ENCODE data around the gene S100A1.
A peak's percentile ranks its signal among the peaks of the same experiment; 100 is the strongest.
"Not testable (repeated sequence)": the region's sequence is repeated elsewhere in the genome, so short reads cannot be mapped to it uniquely, and the experiment has no call there.

S100A1 gene

GRCh38 chr1:153629971-153630370, 1.7 kb downstream of the S100A1 start:
- peak in 26 of 51 donors; percentile 13 to 74 (median 42) for DNase-seq

GRCh38 chr1:153630384-153630783, 2.1 kb downstream of the S100A1 start:
- DNase-seq = no peak

- peak in 2 of 51 donors; percentile 5 to 51 for DNase-seq
Measured at GRCh38 chr1:153631047-153632022, 3.1 kb downstream of the S100A1 start.

- DNase-seq = peak in 3 of 51 donors; percentile 53 to 84 (median 64)
Measured at GRCh38 chr1:153633161-153633753, 5.0 kb downstream of the S100A1 start.

GRCh38 chr1:153633754-153634665, 5.8 kb downstream of the S100A1 start, which contains the start of gene CHTOP:
Gene CHTOP, plus strand, starts transcription at chr1:153634066. Its CDS starts 2,523 bp downstream, at chr1:153636589.
- peak; percentile 74 to 99 (median 96) for DNase-seq

- DNase-seq = no peak
Measured at GRCh38 chr1:153635872-153636271, 7.6 kb downstream of the S100A1 start.

GRCh38 chr1:153636312-153636711, 8.1 kb downstream of the S100A1 start:
- no peak for DNase-seq

- DNase-seq = no peak
Measured at GRCh38 chr1:153638261-153638660, 10.0 kb downstream of the S100A1 start.

GRCh38 chr1:153639280-153639679, 11.0 kb downstream of the S100A1 start:
- DNase-seq = no peak

- not testable (repeated sequence) for DNase-seq
Measured at GRCh38 chr1:153640213-153640612, 12.0 kb downstream of the S100A1 start.

- DNase-seq = no peak
Measured at GRCh38 chr1:153640861-153641260, 12.6 kb downstream of the S100A1 start.

GRCh38 chr1:153642161-153642560, 13.9 kb downstream of the S100A1 start:
- no peak for DNase-seq

- no peak for DNase-seq
Measured at GRCh38 chr1:153643100-153643499, 14.9 kb downstream of the S100A1 start.

GRCh38 chr1:153643816-153644215, 15.6 kb downstream of the S100A1 start:
- no peak for DNase-seq

GRCh38 chr1:153646672-153647345, 18.6 kb downstream of the S100A1 start:
- DNase-seq = peak in 1 of 51 donors; percentile 37

GRCh38 chr1:153647346-153647714, 19.1 kb downstream of the S100A1 start:
- DNase-seq = no peak

GRCh38 chr1:153648000-153648643, 19.9 kb downstream of the S100A1 start:
- no peak for DNase-seq

GRCh38 chr1:153649137-153649862, 21.1 kb downstream of the S100A1 start:
- DNase-seq = no peak

GRCh38 chr1:153649863-153650235, 21.6 kb downstream of the S100A1 start:
- peak in 47 of 51 donors; percentile 7 to 85 (median 67) for DNase-seq

- DNase-seq = no peak
Measured at GRCh38 chr1:153651771-153652170, 23.5 kb downstream of the S100A1 start.
